Endothelial cell of hepatic sinusoid (primary cell): Measurements from ENCODE around the gene GINS3.

Experiments
- in situ Hi-C: cut with HindIII; loops from 2 replicates; pipeline ENCODE4 v1.10.0; 2017; ENCODE audit warnings: low sequenced_read_pairs

Gene GINS3

GRCh38 chr16:58421529-58421928 is 29.3 kb downstream of the GINS3 start:
- in situ Hi-C loops: no loop called here

- in situ Hi-C loops: no loop called here
These were observed 30.5 kb downstream of the GINS3 start for GRCh38 chr16:58422809-58423208.

- in situ Hi-C loops: no loop called here
These were observed 33.0 kb downstream of the GINS3 start for GRCh38 chr16:58425245-58425644.

GRCh38 chr16:58425756-58426494 is 33.7 kb downstream of the GINS3 start:
- in situ Hi-C loops: no loop called here

- in situ Hi-C loops: no loop called here
These were observed 34.7 kb downstream of the GINS3 start for GRCh38 chr16:58426966-58427365.

GRCh38 chr16:58428621-58429542 is 36.6 kb downstream of the GINS3 start:
- in situ Hi-C loops: no loop called here

- in situ Hi-C loops: no loop called here
These were observed 38.4 kb downstream of the GINS3 start for GRCh38 chr16:58430718-58431117.

GRCh38 chr16:58433569-58433951 is 41.3 kb downstream of the GINS3 start:
- in situ Hi-C loops: no loop called here

GRCh38 chr16:58435779-58436178 is 43.5 kb downstream of the GINS3 start:
- in situ Hi-C loops: no loop called here

GRCh38 chr16:58440131-58440530 is 47.9 kb downstream of the GINS3 start:
- in situ Hi-C loops: no loop called here

- in situ Hi-C loops: no loop called here
These were observed 50.3 kb downstream of the GINS3 start for GRCh38 chr16:58442547-58442946.

GRCh38 chr16:58443783-58444182 is 51.5 kb downstream of the GINS3 start:
- in situ Hi-C loops: no loop called here

- in situ Hi-C loops: no loop called here
These were observed 52.0 kb downstream of the GINS3 start for GRCh38 chr16:58444265-58444664.

GRCh38 chr16:58448890-58449289 is 56.6 kb downstream of the GINS3 start:
- in situ Hi-C loops: no loop called here

GRCh38 chr16:58449306-58449705 is 57.0 kb downstream of the GINS3 start:
- in situ Hi-C loops: no loop called here

- in situ Hi-C loops: loop anchor here (5.0 kb wide), 2 partner anchors 47 to 97 kb away; no protein-coding TSS in a partner anchor
These were observed 57.5 kb downstream of the GINS3 start for GRCh38 chr16:58449768-58450167.

- in situ Hi-C loops: loop anchor here (5.0 kb wide), 2 partner anchors 48 to 98 kb away; no protein-coding TSS in a partner anchor
These were observed 58.3 kb downstream of the GINS3 start for GRCh38 chr16:58450590-58450989.

GRCh38 chr16:58451265-58451689 is 59.0 kb downstream of the GINS3 start:
- in situ Hi-C loops: loop anchor here (5.0 kb wide), 2 partner anchors 49 to 99 kb away; no protein-coding TSS in a partner anchor

GRCh38 chr16:58451945-58452401 is 59.7 kb downstream of the GINS3 start:
- in situ Hi-C loops: loop anchor here (5.0 kb wide), 2 partner anchors 50 to 100 kb away; no protein-coding TSS in a partner anchor

GRCh38 chr16:58452640-58453039 is 60.4 kb downstream of the GINS3 start:
- in situ Hi-C loops: loop anchor here (5.0 kb wide), 2 partner anchors 50 to 100 kb away; no protein-coding TSS in a partner anchor

- in situ Hi-C loops: loop anchor here (5.0 kb wide), 2 partner anchors 52 to 102 kb away; no protein-coding TSS in a partner anchor
These were observed 61.9 kb downstream of the GINS3 start for GRCh38 chr16:58454178-58454577.
